Measurements from ENCODE around the gene AARS1.

GRCh38 chr16:70250748-70251628, 38.3 kb downstream of the AARS1 start:
- TF ChIP-seq CTCF (IDR thresholded peaks at IDR 0.05; ENCODE audit: low read depth, low read length) (no peak), POLR2A (IDR thresholded peaks at IDR 0.05; ENCODE audit: extremely low read depth, insufficient read length) (no peak)
